ENCODE data around the gene ITM2B. TPM values are rescaled to one million over a fixed set of nuclear protein-coding genes. Genes with fewer than 3 reads are reported as not detected.

Gene ITM2B
- total and polyA plus RNA-seq, 10 of the 15 experiments (the other 5 are each of a cell fraction or from before 2014, with no cell fraction given) = 2.5 to 18.1 (median 4.9) TPM

DNA sequence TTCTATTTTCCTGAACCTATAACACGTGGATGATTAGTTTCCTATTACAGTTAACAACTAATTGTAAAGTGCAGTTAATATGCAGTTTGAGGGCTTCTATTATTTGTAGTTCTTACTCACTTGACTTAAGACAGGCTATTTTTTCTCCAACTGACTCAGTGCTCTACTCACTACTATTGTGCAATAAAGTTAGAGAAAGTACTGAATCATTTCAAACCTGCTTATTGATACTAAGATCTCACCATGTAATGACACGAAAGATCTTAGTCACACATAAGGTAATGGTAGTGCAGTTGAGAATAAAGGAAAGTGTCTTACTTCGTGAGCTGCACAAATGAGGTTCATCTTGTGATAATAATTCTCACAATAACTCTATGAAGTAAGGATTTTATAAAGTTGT lies 22.8 kb upstream of the ITM2B start:
- no peak for DNase-seq (ENCODE audit: low read depth, low spot score)
- in situ Hi-C loops (cut with MboI) (no loop called here), intact Hi-C loops (cut with micrococcal nuclease; ENCODE audit: unreplicated experiment) (no loop called here)
- POLR2A ChIA-PET = no interaction called here
- peak; percentile 63 for ATAC-seq
- Histone ChIP-seq H2AFZ (ENCODE audit: control insufficient read depth, low read depth, low read length) (no peak overlapping the region), H4K20me1 (ENCODE audit: control insufficient read depth, insufficient read depth) (no peaks in the 10 kb centered on the region), H3K36me3 (ENCODE audit: control insufficient read depth in 2 of 2, insufficient read depth in 2 of 2, low read length in 1 of 2) (no peaks in the 10 kb centered on the region), H3K4me3 (no peak overlapping the region), H3K4me1 (ENCODE audit: control insufficient read depth, insufficient read depth, low read length) (no peaks in the 10 kb centered on the region), H3K27ac (ENCODE audit: control insufficient read depth, insufficient read depth) (no peak overlapping the region), H3K9ac (ENCODE audit: control insufficient read depth, insufficient read depth, low read length) (no peak overlapping the region), H3K9me3 (replicated peaks; ENCODE audit: control insufficient read depth, insufficient read depth, low read length) (no peaks in the 10 kb centered on the region; the same call in 2 of the 3 replicates), H3K79me2 (ENCODE audit: control insufficient read depth, insufficient read depth, low read length) (no peaks in the 10 kb centered on the region), H3K4me2 (ENCODE audit: control insufficient read depth, insufficient read depth) (no peak overlapping the region), H3K27me3 (replicated peaks in 1 of 2; ENCODE audit: control insufficient read depth in 2 of 2, insufficient read depth in 2 of 2, low read length in 1 of 2) (peaks cover 0 to 3% of the 10 kb centered on the region in 2 experiments; a peak in 1 of 4 replicates)
- RAD21 ChIA-PET (ENCODE audit: unreplicated experiment) = no interaction called here
- TF ChIP-seq RB1 (IDR thresholded peaks at IDR 0.05; ENCODE audit: borderline replicate concordance) = no peak
- peak in 1 of 2 experiments; percentile 40; a peak in 1 of 4 replicates for TF ChIP-seq CEBPB (IDR thresholded peaks at IDR 0.05; ENCODE audit: borderline replicate concordance in 1 of 2, low read depth in 2 of 2, low read length in 2 of 2)
- peak; percentile 78 for TF ChIP-seq JUNB (IDR thresholded peaks at IDR 0.05)
- CTCF ChIA-PET = no interaction called here
- no TSS peak for BruUV-seq (replicated peaks)
- no peak for FAIRE-seq
- 1% methylated on average over 3 of the region's 3 CpGs for WGBS (ENCODE audit: insufficient coverage, insufficient replicate concordance, low lambda C conversion rate, missing lambda C conversion rate)
- SMC1A ChIA-PET (ENCODE audit: uncharacterized antibody, unreplicated experiment) = interaction anchor here (1.5 kb wide), 1 partner anchor 12 kb away, joined by 4 read pairs; no protein-coding TSS in a partner anchor

DNA sequence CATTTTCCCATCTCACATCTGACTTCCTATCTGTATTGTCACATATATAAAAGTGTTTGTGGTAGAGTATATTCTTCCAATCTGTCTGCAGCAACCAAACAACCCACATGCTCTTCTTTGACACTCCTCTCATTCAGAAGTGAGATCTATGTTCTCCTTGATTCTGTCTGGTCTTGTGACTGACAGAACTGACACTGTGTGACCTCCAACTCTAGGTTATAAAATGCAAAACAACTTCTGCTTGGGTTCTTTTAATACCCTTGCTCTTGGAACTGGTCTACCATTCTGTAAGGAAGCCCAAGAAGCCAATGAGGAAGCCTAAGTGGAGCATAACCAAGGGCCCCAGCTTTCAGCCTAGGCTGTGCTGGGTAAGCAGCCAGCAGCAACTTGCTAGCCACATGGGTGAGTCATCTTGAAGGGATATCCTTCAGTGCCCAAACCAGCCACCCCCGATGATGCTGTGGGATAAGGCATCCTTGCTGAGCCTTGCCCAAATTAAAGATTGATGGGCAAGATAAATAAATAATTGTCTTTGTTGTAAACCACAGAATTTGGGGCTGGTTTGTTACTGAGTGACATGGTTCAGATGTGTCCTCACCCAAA lies 18.4 kb upstream of the ITM2B start:
- CTCF ChIA-PET = no interaction called here
- Histone ChIP-seq H3K9me3 (replicated peaks; ENCODE audit: control insufficient read depth, insufficient read depth, low read length) (no peaks in the 10 kb centered on the region; the same call in 2 of the 3 replicates), H3K4me3 (no peak overlapping the region), H3K27me3 (replicated peaks in 1 of 2; ENCODE audit: control insufficient read depth in 2 of 2, insufficient read depth in 2 of 2, low read length in 1 of 2) (peaks cover 0 to under 1% of the 10 kb centered on the region in 2 experiments; a peak in 1 of 4 replicates), H3K36me3 (ENCODE audit: control insufficient read depth in 2 of 2, insufficient read depth in 2 of 2, low read length in 1 of 2) (no peaks in the 10 kb centered on the region), H3K4me2 (ENCODE audit: control insufficient read depth, insufficient read depth) (no peak overlapping the region), H3K27ac (ENCODE audit: control insufficient read depth, insufficient read depth) (no peak overlapping the region), H4K20me1 (ENCODE audit: control insufficient read depth, insufficient read depth) (no peaks in the 10 kb centered on the region), H2AFZ (ENCODE audit: control insufficient read depth, low read depth, low read length) (no peak overlapping the region), H3K79me2 (ENCODE audit: control insufficient read depth, insufficient read depth, low read length) (no peaks in the 10 kb centered on the region), H3K4me1 (ENCODE audit: control insufficient read depth, insufficient read depth, low read length) (no peaks in the 10 kb centered on the region), H3K9ac (ENCODE audit: control insufficient read depth, insufficient read depth, low read length) (no peak overlapping the region)
- POLR2A ChIA-PET = no interaction called here
- RAD21 ChIA-PET (ENCODE audit: unreplicated experiment) = no interaction called here
- no TSS peak for BruUV-seq (replicated peaks)
- in situ Hi-C loops (cut with MboI) (no loop called here), intact Hi-C loops (cut with micrococcal nuclease; ENCODE audit: unreplicated experiment) (no loop called here)
- SMC1A ChIA-PET (ENCODE audit: uncharacterized antibody, unreplicated experiment) = no interaction called here
- DNase-seq (ENCODE audit: low read depth, low spot score) (no peak), ATAC-seq (no peak), FAIRE-seq (no peak)
- 0% methylated on average over 1 of the region's 1 CpG for WGBS (ENCODE audit: insufficient coverage, insufficient replicate concordance, low lambda C conversion rate, missing lambda C conversion rate)
- TF ChIP-seq KAT2A (conservative IDR thresholded peaks at IDR 0.05; ENCODE audit: control insufficient read depth, low read depth, low read length) (no peak), EP300 (IDR thresholded peaks at IDR 0.05; ENCODE audit: borderline replicate concordance in 1 of 2, control insufficient read depth in 1 of 2, low read depth in 2 of 2, low read length in 2 of 2) (no peak), LARP7 (IDR thresholded peaks at IDR 0.05) (no peak), TBL1XR1 (IDR thresholded peaks at IDR 0.05; ENCODE audit: low read depth, low read length) (no peak), RELA (IDR thresholded peaks at IDR 0.05; ENCODE audit: borderline replicate concordance, partially characterized antibody) (no peak), TCF7 (IDR thresholded peaks at IDR 0.05; ENCODE audit: borderline replicate concordance) (no peak), SUPT20H (IDR thresholded peaks at IDR 0.05; ENCODE audit: borderline replicate concordance, control insufficient read depth, low read depth, low read length) (no peak)
- TF ChIP-seq, protein P1, sequence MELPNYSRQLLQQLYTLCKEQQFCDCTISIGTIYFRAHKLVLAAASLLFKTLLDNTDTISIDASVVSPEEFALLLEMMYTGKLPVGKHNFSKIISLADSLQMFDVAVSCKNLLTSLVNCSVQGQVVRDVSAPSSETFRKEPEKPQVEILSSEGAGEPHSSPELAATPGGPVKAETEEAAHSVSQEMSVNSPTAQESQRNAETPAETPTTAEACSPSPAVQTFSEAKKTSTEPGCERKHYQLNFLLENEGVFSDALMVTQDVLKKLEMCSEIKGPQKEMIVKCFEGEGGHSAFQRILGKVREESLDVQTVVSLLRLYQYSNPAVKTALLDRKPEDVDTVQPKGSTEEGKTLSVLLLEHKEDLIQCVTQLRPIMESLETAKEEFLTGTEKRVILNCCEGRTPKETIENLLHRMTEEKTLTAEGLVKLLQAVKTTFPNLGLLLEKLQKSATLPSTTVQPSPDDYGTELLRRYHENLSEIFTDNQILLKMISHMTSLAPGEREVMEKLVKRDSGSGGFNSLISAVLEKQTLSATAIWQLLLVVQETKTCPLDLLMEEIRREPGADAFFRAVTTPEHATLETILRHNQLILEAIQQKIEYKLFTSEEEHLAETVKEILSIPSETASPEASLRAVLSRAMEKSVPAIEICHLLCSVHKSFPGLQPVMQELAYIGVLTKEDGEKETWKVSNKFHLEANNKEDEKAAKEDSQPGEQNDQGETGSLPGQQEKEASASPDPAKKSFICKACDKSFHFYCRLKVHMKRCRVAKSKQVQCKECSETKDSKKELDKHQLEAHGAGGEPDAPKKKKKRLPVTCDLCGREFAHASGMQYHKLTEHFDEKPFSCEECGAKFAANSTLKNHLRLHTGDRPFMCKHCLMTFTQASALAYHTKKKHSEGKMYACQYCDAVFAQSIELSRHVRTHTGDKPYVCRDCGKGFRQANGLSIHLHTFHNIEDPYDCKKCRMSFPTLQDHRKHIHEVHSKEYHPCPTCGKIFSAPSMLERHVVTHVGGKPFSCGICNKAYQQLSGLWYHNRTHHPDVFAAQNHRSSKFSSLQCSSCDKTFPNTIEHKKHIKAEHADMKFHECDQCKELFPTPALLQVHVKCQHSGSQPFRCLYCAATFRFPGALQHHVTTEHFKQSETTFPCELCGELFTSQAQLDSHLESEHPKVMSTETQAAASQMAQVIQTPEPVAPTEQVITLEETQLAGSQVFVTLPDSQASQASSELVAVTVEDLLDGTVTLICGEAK (IDR thresholded peaks at IDR 0.05; ENCODE audit: borderline replicate concordance) = no peak

Data from GM12878 (cell line).